Caco-2 (cell line): ENCODE results near the gene TNPO2. TPM values are rescaled to one million over a fixed set of nuclear protein-coding genes. Genes with fewer than 3 reads are reported as not detected.

Experiments used
- BruUV-seq: library from RNA; stranded (reverse); fragments of 400-500 nt; replicated peaks from 2 replicates; lab custom pipeline; 2021; lab: Mats Ljungman, UMichigan
- CTCF ChIA-PET: fragments of 300-600 bp; sonication (Branson Sonifier 250); formaldehyde crosslinking; loops from one replicate; lab custom pipeline; 2022; ENCODE audit warnings: antibody characterized with exemption; lab: Charles Lee
- POLR2A ChIA-PET: fragments of 300-600 bp; sonication (Branson Sonifier 250); formaldehyde crosslinking; loops from one replicate; lab custom pipeline; 2022; ENCODE audit warnings: antibody characterized with exemption; lab: Charles Lee
- DNase-seq, 2 experiments: peaks; one replicate each; pipeline versions ENCODE4 v3.0.0 to v3.0.0-alpha.2; 2020 to 2022
- H3K27me3 ChIP-seq: replicated peaks from 2 replicates; pipeline ENCODE4 v1.6.0; 2011; ENCODE audit warnings: low read length; ENCODE audit not compliant: control insufficient read depth, insufficient read depth
- H3K36me3 ChIP-seq: 2 replicates; pipeline ENCODE4 v1.5.1; 2011; ENCODE audit warnings: low read length; ENCODE audit not compliant: control insufficient read depth, insufficient read depth
- H3K4me1 ChIP-seq: fragments of 250-450 bp; sonication (Bioruptor Pico); 2 replicates; pipeline ENCODE4 v1.5.1; 2020; ENCODE audit warnings: mild to moderate bottlenecking
- H3K4me3 ChIP-seq: 2 replicates; pipeline ENCODE4 v1.5.1; 2011; ENCODE audit warnings: low read depth, mild to moderate bottlenecking, control low read depth, low read length
- H3K9me3 ChIP-seq: fragments of 250-450 bp; sonication (Bioruptor Pico); 2 replicates; pipeline ENCODE4 v1.5.1; 2020; ENCODE audit warnings: mild to moderate bottlenecking, moderate library complexity
- H3K27ac Mint-ChIP-seq: one replicate; pipeline ENCODE4 v1.8.0; 2022; ENCODE audit warnings: mixed read lengths; ENCODE audit not compliant: unreplicated experiment
- H3K27me3 Mint-ChIP-seq: one replicate; pipeline ENCODE4 v1.8.0; 2022; ENCODE audit warnings: mixed read lengths; ENCODE audit not compliant: insufficient read depth, unreplicated experiment
- H3K36me3 Mint-ChIP-seq: one replicate; pipeline ENCODE4 v1.8.0; 2022; ENCODE audit warnings: mild to moderate bottlenecking, mixed read lengths; ENCODE audit not compliant: insufficient read depth, unreplicated experiment
- H3K4me1 Mint-ChIP-seq: one replicate; pipeline ENCODE4 v1.8.0; 2022; ENCODE audit warnings: low read depth, mixed read lengths; ENCODE audit not compliant: unreplicated experiment
- H3K4me3 Mint-ChIP-seq: one replicate; pipeline ENCODE4 v1.8.0; 2022; ENCODE audit warnings: mild to moderate bottlenecking, moderate library complexity, mixed read lengths; ENCODE audit not compliant: unreplicated experiment
- H3K9me3 Mint-ChIP-seq: one replicate; pipeline ENCODE4 v1.8.0; 2022; ENCODE audit warnings: mixed read lengths; ENCODE audit not compliant: unreplicated experiment
- intact Hi-C: fragments of 100-400 bp; cut with micrococcal nuclease; formaldehyde crosslinking; loops from one replicate; pipeline ENCODE4 v1.10.0; 2022; ENCODE audit not compliant: unreplicated experiment
- total RNA-seq: library from RNA; stranded (reverse); gene quantifications from 2 replicates; pipeline ENCODE4 v1.2.3, GENCODE V29; 2022
- TF ChIP-seq, protein P1 (sequence below), 2 experiments: fragments of 200-600 bp in 1 of 2; IDR thresholded peaks; 1 replicate in 1 of 2; 2 replicates in 1 of 2; pipeline versions ENCODE4 v1.5.1 to v1.8.0; 2011 to 2022; ENCODE audit warnings: antibody characterized with exemption in 1 of 2, control low read depth in 1 of 2, inconsistent platforms in 1 of 2, low read depth in 1 of 2, low read length in 1 of 2, mild to moderate bottlenecking in 1 of 2, moderate library complexity in 1 of 2; ENCODE audit not compliant: insufficient read depth in 1 of 2, severe bottlenecking in 1 of 2, unreplicated experiment in 1 of 2

The TNPO2 gene
- total RNA-seq, 1 experiment from 2014 or later: 87.8 TPM

DNA sequence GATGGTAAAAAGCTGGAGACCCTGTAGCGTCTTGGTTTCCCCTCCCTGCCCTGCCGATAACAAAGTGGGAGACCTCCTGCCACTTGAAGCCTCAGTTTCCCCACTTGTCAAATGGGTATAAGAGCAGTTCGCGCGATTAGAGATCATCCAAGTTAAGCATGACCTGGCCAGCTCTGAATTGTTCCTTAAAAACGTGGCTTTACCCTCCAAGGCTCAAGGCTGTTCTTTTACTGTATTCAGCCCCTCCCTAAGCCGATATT is 421 bp downstream of the TNPO2 start:
- CTCF ChIA-PET: interaction anchor here (1.0 to 1.7 kb wide), 4 partner anchors 10 to 68 kb away, joined by 3 to 11 read pairs (median 4); partner anchors contain the start of genes JUNB and TRIR
- Histone ChIP-seq H3K9me3 (no peaks in the 10 kb centered on the region), H3K4me3 (peak overlapping the region; percentile 92), H3K4me1 (0 out of 2 replicates have a peak, but pooled peaks cover 8% of the 10 kb centered on the region), H3K27me3 (no peaks in the 10 kb centered on the region), H3K36me3 (peaks cover 2% of the 10 kb centered on the region; the same call in 1 of the 2 replicates)
- Mint-ChIP-seq H3K36me3 (peaks cover 59% of the 10 kb centered on the region), H3K4me3 (peak overlapping the region; percentile 91), H3K27ac (peak overlapping the region; percentile 77), H3K4me1 (peaks cover 14% of the 10 kb centered on the region), H3K27me3 (no peaks in the 10 kb centered on the region), H3K9me3 (no peaks in the 10 kb centered on the region)
- DNase-seq: no peak
- no TSS peak for BruUV-seq
- POLR2A ChIA-PET: interaction anchor here (0.6 to 1.5 kb wide), 5 partner anchors 11 to 69 kb away, joined by 3 to 8 read pairs (median 4); partner anchors contain the start of genes GET3, JUNB and TRIR
- intact Hi-C loops: loop anchor here (1.0 to 5.0 kb wide), 2 partner anchors 11 to 54 kb away; partner anchors contain the start of genes HOOK2 and TRIR
- TF ChIP-seq, protein P1, sequence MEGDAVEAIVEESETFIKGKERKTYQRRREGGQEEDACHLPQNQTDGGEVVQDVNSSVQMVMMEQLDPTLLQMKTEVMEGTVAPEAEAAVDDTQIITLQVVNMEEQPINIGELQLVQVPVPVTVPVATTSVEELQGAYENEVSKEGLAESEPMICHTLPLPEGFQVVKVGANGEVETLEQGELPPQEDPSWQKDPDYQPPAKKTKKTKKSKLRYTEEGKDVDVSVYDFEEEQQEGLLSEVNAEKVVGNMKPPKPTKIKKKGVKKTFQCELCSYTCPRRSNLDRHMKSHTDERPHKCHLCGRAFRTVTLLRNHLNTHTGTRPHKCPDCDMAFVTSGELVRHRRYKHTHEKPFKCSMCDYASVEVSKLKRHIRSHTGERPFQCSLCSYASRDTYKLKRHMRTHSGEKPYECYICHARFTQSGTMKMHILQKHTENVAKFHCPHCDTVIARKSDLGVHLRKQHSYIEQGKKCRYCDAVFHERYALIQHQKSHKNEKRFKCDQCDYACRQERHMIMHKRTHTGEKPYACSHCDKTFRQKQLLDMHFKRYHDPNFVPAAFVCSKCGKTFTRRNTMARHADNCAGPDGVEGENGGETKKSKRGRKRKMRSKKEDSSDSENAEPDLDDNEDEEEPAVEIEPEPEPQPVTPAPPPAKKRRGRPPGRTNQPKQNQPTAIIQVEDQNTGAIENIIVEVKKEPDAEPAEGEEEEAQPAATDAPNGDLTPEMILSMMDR (IDR thresholded peaks at IDR 0.05; ENCODE audit: insufficient read depth in 1 of 2, low read depth in 1 of 2, low read length in 1 of 2, severe bottlenecking in 1 of 2, unreplicated experiment in 1 of 2): no peak

DNA sequence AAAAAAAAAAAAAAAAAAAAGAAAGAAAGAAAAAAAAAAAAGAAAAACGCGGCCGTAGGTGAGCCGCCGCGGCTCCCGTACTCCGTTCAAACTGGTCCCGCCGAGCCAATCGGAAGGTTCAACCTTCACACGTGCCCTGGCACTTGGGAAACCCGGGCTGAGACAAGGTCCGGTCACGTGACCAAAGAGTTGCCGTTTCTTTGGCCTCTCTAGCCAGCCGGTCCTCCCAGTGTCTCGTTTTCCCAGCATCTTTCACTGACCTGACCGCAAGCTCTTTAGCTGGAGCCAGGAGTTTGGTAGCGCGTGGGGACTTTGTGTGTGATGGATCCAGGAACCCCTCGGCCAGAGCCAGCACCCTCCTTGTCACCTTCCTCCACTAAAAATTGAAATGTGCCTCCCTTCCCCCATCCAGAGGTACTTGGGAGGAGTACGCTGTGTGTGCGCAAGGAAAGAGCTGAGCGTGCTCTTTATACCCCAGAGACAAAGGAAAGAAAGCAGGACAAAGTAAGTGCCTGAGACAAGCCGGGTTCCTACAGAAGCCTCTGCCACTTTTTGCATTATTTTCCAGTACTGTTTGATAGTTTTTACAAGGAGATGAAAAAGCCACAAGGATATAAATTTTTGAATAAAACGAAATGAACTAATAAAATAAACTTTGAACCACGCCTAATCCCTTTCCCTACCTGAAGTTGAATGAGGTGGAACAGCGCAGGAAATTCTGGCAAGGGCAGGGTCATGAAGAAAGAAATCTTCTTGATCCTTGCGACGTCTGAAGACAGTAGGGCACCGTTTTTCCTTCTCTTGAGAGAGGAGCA is 959 bp downstream of the TNPO2 start:
- H3K27me3 Mint-ChIP-seq: no peaks in the 10 kb centered on the region
- H3K4me1 ChIP-seq: 0 out of 2 replicates have a peak, but pooled peaks cover 8% of the 10 kb centered on the region
- H3K27me3 ChIP-seq: no peaks in the 10 kb centered on the region
- ChIA-PET CTCF (interaction anchor here (1.0 to 1.7 kb wide), 5 partner anchors 11 to 68 kb away, joined by 3 to 11 read pairs (median 3); partner anchors contain the start of genes JUNB and TRIR), POLR2A (interaction anchor here (0.6 to 1.5 kb wide), 5 partner anchors 11 to 70 kb away, joined by 3 to 8 read pairs (median 4); partner anchors contain the start of genes GET3, JUNB and TRIR)
- H3K4me1 Mint-ChIP-seq: peaks cover 14% of the 10 kb centered on the region
- no peaks in the 10 kb centered on the region for H3K9me3 Mint-ChIP-seq
- intact Hi-C loops: loop anchor here (1.0 to 5.0 kb wide), 2 partner anchors 12 to 55 kb away; partner anchors contain the start of genes HOOK2 and TRIR
- no peaks in the 10 kb centered on the region for H3K9me3 ChIP-seq
- peaks cover 2% of the 10 kb centered on the region; the same call in 1 of the 2 replicates for H3K36me3 ChIP-seq
- peak overlapping the region; percentile 91 for H3K4me3 Mint-ChIP-seq
- BruUV-seq: TSS peak; percentile 94
- peak; percentile 94 to 98 for DNase-seq
- H3K27ac Mint-ChIP-seq: peak overlapping the region; percentile 77
- H3K4me3 ChIP-seq: peak overlapping the region; percentile 92
- peaks cover 58% of the 10 kb centered on the region for H3K36me3 Mint-ChIP-seq
- TF ChIP-seq, protein P1 (IDR thresholded peaks at IDR 0.05; ENCODE audit: insufficient read depth in 1 of 2, low read depth in 1 of 2, low read length in 1 of 2, severe bottlenecking in 1 of 2, unreplicated experiment in 1 of 2): no peak
